GM04503 (cell line): ENCODE data around the gene ZNF280A.
"Not testable (repeated sequence)": the region's sequence is repeated elsewhere in the genome, so short reads cannot be mapped to it uniquely, and the experiment has no call there.

Experiments used
- DNase-seq: peaks from one replicate; pipeline ENCODE4 v3.0.0-alpha.2; 2012; ENCODE audit warnings: low read depth

ZNF280A gene

GRCh38 chr22:22538226-22538989, 18.3 kb upstream of the ZNF280A start:
- DNase-seq = no peak

- DNase-seq = no peak
These were observed 16.8 kb upstream of the ZNF280A start for GRCh38 chr22:22536916-22537315.

DNA sequence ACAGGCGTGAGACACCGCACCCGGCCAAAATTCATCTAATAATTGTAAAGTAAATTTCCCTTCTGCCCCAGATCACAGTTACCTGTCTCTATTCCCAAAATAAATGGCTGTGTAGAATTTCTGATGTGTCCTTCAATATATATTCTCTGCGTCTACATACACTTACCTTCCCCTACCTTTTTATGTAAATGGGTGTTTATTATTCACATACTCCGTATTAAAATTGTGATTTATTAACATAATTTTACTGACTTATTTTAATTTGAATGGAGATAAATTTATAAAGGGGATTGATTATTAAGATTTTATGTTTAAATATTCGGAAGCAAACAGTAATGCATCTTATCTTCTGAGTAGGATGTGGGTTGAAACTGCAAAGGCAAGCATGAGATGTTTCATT, 16.4 kb upstream of the ZNF280A start:
- DNase-seq = no peak

- DNase-seq = no peak
These were observed 15.6 kb upstream of the ZNF280A start for GRCh38 chr22:22535662-22536061.

- DNase-seq = no peak
These were observed 14.7 kb upstream of the ZNF280A start for GRCh38 chr22:22534604-22535415.

GRCh38 chr22:22533863-22534262, 13.8 kb upstream of the ZNF280A start:
- DNase-seq = no peak

DNA sequence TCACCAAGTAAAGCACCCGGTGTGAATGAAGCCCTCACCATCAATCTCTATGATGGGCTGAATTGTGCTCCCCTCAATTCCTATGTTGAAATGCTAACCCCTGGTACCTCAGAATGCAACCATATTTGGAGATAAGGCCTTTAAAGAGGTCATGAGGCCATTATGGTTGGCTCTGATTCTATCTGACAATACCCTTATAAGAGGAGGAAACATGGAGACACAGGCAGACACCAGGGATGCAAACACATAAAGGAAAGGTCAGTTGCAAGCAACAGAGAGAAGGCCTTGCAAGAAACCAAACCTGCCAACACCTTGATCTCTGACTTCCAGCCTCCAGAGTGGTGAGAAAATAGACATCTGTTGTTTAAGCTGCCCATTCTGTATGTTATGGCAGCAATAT, 13.3 kb upstream of the ZNF280A start:
- no peak for DNase-seq

DNA sequence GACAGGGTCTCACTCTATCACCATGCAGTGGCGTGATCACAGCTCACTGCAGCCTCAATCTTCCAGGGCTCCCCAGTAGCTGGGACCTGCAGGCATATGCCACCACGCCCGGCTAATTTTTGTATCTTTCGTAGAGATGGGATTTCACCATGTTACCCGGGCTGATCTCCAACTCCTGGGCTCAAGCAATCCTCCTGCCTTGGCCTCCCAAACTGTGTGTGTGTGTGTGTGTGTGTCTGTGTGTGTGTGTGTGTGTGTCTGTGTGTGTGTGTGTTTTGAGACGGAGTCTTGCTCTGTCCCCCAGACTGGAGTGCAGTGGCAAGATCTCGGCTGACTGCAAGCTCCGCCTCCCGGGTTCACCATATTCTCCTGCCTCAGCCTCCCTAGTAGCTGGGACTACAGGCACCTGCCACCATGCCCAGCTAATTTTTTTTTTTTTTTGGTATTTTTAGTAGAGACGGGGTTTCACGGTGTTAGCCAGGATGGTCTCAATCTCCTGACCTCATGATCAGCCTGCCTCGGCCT, 12.5 kb upstream of the ZNF280A start:
- DNase-seq = not testable (repeated sequence)

DNA sequence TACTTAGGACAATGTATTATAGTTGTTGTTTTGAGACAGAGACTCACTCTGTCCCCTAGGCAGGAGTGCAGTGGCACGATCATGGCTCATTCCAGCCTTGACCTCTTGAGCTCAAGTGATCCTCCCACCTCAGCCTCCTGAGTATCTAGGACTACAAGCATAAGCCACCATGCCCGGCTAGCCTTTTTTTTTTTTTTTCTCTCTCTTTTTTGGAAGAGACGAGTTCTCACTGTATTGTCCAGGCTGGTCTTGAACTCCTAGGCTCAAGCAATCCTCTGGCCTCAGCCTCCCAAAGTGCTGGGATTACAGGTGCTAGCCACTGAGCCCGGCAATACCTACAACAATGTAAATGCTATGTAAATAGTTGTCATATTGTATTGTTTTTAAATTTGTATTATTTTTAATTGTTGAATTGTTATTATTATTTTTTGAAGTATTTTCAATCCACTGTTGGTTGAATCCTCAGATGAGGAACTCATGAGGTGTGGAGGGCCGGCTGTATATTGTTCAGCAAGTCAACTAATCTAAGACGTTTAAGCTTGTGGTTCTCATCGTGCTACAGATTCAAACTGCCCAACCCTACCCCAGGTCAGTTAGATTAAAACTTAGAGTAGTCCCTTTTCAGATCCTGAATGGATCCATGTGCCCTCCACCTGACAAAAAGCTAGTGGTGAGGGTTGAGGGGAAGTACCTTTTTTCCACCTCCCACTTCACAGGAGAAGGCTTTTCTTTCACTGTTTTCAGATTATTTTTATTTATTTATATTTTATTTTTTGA, 11.9 kb upstream of the ZNF280A start:
- no peak for DNase-seq

GRCh38 chr22:22528780-22529179, 8.7 kb upstream of the ZNF280A start:
- DNase-seq = no peak

DNA sequence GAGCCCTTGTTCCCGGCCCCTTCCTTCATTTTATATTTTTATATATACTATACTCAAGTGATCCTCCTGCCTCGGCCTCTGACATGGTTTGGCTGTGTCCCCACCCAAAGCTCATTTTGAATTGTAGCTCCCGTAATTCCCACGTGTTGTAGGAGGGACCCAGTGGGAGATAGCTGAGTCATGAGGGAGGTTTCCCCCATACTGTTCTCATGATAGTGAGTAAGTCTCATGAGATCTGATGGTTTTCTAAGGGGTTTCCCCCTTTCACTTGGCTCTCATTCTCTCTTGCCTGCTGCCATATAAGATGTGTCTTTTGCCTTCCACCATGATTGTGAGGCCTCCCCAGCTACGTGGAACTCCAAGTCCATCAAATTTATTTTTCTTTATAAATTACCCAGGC, 7.2 kb upstream of the ZNF280A start:
- no peak for DNase-seq

DNA sequence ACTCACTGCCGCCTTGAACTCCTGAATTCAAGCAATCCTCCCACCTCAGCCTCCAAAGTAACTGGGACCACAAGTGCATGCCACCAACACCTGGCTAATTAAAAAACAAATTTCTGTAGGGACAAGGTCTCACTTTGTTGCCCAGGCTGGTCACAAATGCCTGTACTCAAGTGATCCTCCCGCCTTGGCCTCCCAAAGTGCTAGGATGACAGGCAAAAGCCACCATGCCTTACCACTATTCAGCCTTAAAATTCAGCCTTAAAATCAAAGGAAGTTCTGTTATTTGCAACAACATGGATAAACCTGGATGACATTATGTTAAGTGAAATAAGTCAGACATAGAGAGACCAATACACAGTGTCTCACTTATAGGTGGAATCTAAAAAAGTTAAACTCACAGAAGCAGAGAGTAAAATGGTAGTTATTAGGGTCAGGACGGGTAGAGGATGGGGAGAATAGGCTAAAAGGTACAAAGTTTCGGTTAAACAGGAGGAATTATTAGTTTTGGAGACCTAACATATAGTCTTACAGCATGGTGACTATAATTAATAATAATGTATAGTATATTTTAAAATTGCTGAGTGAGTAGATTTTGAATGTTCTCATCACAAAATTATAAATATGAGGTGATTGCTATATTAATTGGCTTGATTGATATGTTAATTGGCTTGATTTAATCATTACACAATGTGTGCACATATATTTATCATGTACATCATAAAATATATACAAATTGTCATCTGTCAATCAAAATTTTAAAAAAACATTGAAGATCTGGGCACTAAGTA, 6.2 kb upstream of the ZNF280A start:
- DNase-seq = no peak

GRCh38 chr22:22523494-22523893, 3.4 kb upstream of the ZNF280A start:
- no peak for DNase-seq

- no peak for DNase-seq
These were observed 1.6 kb upstream of the ZNF280A start for GRCh38 chr22:22521631-22522030.

- DNase-seq = no peak
These were observed 865 bp upstream of the ZNF280A start for GRCh38 chr22:22520667-22521602.

- no peak for DNase-seq
These were observed 479 bp downstream of the ZNF280A start for GRCh38 chr22:22519591-22519990.

DNA sequence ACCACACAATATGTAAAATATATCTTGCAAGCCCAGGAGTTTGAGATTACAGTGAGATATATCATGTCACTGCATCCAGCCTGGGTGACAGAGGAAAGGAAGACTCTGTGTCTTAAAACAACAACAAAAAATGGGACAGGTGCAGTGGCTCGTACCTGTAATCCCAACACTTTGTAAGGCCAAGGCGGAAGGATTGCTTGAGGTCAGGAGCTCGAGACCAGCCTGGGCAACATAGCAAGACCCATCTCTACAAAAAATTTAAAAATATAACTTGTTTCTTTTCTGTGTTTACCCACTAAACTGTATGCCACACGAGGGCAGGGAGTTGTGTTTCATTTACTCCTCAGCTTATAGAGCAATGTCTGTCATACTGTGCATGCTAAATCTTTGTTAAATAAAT, 3.1 kb downstream of the ZNF280A start:
- DNase-seq = no peak

- DNase-seq = no peak
These were observed 4.2 kb downstream of the ZNF280A start for GRCh38 chr22:22515890-22516289.

GRCh38 chr22:22514431-22514830, 5.6 kb downstream of the ZNF280A start:
- DNase-seq = not testable (repeated sequence)

DNA sequence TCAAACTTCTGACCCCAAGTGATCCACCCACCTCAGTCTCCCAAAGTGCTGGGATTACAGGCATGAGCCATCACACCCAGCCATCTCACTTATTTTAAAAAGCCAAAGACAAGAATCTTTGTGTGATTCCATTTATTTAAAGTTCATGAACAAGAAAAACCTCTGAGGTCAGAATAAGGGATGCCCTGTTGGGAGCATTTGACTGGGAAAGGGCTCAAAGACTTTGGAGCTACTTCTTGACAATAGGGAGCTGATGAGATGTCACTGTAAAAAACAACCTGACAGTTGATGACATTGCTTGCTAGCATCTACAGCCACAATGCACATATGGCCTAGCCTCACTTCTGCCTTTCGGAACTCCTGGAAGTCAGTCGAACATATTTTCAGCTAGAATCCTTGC, 6.5 kb downstream of the ZNF280A start:
- no peak for DNase-seq
